ENCODE results near the gene ZNF224.

ZNF224 gene

DNA sequence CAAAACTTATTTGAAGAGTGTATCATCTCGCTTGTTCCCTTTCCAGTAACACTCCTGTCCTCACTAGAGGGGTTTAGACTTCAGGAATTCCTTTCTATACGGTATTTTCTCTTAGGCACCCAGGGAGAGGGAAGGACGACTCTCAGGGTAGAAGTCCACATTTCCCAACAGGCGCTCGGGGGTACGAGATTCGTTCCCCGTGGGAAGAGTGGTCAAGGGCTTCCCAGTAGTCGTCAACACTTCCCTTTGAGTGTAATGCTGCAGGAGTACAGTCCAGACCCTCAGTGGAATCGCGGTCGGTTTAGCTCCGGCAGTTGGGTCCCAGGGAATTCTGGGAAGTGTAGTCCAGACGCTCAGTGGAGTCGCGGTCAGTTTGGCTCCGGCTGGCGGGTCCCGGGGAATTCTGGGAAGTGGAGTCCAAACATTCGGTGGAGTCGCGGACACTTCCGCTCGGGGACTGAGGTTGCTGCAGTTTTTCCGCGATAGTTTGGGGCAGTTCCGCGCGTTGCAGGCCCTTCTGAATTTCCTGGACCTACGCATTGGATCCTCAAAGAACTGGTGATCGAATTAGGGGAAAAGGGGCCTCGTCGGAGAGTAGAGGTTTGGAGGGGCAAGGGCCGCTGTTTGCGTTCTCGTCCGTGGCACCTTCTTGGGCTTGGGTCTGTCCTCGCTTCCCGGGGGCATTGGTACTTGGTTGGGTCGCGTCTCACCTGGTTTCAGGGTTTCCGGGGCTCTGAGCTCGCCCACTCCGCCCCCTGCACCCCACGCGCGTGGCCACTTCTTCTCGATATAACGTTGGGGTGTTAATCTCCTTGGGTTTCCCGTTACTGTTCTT, at the start of gene ZNF224:
Gene ZNF224 (plus strand): TSS at position 431 of the 835 bp plus-strand sequence. CDS start 3,513 bp downstream, outside the sequence.
- peaks cover 30% of the 10 kb centered on the region for H3K36me3 ChIP-seq
- peak within 1 kb of the TSS; percentile 77 for H3K27ac ChIP-seq
- no peaks in the 10 kb centered on the region for H3K27me3 ChIP-seq
- peak within 1 kb of the TSS; percentile 84 for H3K4me3 ChIP-seq
- TF ChIP-seq Cebpa-rat (IDR thresholded peaks at IDR 0.05) = no peak
- peaks cover 11% of the 10 kb centered on the region for H4K20me1 ChIP-seq
- peaks cover 11% of the 10 kb centered on the region for H3K4me1 ChIP-seq
- no peaks in the 10 kb centered on the region for H3K9me3 ChIP-seq
- peak within 1 kb of the TSS; percentile 86 for H3K9ac ChIP-seq
- H3K4me2 ChIP-seq = peak within 1 kb of the TSS; percentile 77

DNA sequence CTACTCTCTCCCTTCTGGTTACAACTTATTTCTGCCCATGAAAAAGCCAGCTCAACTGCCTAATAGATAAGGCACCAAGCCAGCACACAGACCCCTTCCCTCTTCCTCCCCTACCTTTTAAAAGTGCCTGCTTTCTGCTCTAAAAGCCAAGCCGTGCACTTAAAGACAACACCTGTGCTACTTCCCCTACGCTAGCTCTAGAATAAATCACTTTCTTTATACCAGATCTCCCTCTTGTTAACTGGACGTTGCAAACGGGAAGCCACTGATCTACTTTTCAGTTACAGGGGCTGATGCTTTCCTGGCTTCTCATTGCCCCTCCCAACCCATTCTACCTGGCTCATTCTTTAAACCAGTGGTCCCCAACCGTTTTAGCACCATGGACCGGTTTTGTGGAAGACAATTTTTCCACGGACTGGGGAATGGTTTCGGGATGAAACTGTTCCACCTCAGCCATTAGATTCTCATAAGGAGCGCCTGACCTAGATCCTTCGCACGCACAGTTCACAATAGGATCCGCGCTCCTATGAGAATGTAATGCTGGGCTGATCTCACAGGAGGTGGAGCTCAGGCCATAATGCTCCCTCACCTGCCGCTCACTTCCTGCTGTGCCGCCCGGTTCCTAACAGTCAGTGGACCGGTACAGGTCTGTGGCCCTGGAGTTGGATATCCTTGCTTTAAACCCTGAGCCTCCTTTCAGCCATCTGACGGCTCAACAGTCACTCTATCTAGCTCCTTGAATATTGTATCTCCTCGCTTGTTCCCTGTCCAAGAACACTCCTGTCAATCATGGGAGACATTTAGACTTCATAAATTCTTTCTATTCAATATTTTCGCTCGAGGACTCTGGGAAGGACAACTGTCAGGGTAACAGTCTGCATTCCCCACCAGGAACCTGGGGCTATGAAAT, 43.2 kb upstream of the ZNF224 start:
- Histone ChIP-seq H3K9me3 (peaks cover 20% of the 10 kb centered on the region), H4K20me1 (no peaks in the 10 kb centered on the region), H3K4me1 (peaks cover 8% of the 10 kb centered on the region; the same call in 1 of the 2 replicates), H3K36me3 (peaks cover 13% of the 10 kb centered on the region), H3K9ac (0 out of 2 replicates have a peak overlapping the region, but pooled peaks have one; percentile 64), H3K27ac (no peak overlapping the region), H3K4me2 (peak overlapping the region; percentile 71), H3K4me3 (peak overlapping the region; percentile 74), H3K27me3 (no peaks in the 10 kb centered on the region)
- no peak for TF ChIP-seq Cebpa-rat (IDR thresholded peaks at IDR 0.05)

DNA sequence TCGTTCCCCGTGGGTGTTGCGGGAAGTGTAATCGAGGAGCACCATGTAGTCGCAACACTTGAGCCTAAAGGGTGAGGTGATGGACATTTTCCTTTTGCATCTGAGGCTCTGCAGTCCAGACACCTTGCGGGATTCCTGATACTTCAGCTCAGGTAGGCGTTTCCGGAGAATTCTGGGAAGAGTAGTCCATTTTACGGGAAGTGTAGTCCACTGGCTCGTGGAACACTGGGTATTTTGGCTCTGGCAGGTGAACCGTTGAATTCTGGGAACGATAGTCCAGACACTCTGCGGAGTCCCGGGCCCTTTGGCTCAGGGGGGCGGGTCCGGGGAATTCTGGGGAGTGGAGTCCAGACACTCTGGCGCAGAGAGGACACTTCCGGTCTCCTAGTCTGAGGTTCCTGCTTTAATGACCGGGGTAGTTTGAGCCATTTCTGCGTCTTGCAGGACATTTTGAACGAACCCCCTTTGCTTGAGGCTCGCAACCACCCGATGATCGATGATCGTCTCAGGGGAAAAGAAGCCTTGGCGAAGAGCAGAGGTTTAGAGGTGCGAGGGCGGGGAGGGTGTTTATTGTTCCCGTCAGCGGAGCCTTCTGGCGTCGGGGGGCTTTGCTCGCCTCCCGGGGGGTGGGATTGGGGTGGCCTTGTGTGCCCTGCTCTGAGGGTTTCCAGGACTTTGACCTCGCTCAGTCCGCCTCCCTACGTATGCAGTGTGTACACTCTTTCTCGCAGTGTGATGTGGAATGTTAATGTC, 42.3 kb upstream of the ZNF224 start, which contains the start of gene ZNF223:
Gene ZNF223 (plus strand): TSS at position 387 of the 753 bp plus-strand sequence. CDS start 3,141 bp downstream, outside the sequence.
- Histone ChIP-seq H3K27ac (0 out of 2 replicates have a peak within 1 kb of the TSS, but pooled peaks have one; percentile 40), H3K9me3 (peaks cover 20% of the 10 kb centered on the region), H3K36me3 (peaks cover 16% of the 10 kb centered on the region), H3K9ac (peak within 1 kb of the TSS; percentile 64), H3K27me3 (no peaks in the 10 kb centered on the region), H3K4me1 (peaks cover 8% of the 10 kb centered on the region; the same call in 1 of the 2 replicates), H3K4me2 (peak within 1 kb of the TSS; percentile 71), H3K4me3 (peak within 1 kb of the TSS; percentile 74), H4K20me1 (no peaks in the 10 kb centered on the region)
- no peak for TF ChIP-seq Cebpa-rat (IDR thresholded peaks at IDR 0.05)

DNA sequence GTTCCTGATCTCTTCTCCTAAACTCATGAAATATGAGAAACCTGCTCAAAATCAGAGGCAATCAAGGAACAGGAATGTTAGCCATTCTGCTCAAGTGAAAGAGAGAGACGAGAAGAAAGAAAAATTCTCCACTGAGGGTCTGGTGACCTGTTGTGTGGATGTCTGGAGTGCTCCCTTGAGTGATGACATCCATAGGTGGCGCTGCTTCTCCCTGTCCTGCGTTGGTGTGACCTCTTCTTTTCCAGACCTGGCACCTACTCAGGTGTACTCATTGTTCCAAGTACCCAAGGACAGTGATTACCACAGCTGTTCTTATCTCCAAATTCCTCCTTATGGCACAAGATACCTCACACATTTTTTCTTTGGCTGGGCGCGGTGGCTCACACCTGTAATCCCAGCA, 38.3 kb upstream of the ZNF224 start:
- no peak overlapping the region for H3K9ac ChIP-seq
- peaks cover 22% of the 10 kb centered on the region for H3K4me1 ChIP-seq
- no peak overlapping the region for H3K27ac ChIP-seq
- H3K4me2 ChIP-seq = no peak overlapping the region
- no peak for TF ChIP-seq Cebpa-rat (IDR thresholded peaks at IDR 0.05)
- no peak overlapping the region for H3K4me3 ChIP-seq
- peaks cover 20% of the 10 kb centered on the region for H3K9me3 ChIP-seq
- no peaks in the 10 kb centered on the region for H4K20me1 ChIP-seq
- no peaks in the 10 kb centered on the region for H3K27me3 ChIP-seq
- H3K36me3 ChIP-seq = peaks cover 50% of the 10 kb centered on the region

DNA sequence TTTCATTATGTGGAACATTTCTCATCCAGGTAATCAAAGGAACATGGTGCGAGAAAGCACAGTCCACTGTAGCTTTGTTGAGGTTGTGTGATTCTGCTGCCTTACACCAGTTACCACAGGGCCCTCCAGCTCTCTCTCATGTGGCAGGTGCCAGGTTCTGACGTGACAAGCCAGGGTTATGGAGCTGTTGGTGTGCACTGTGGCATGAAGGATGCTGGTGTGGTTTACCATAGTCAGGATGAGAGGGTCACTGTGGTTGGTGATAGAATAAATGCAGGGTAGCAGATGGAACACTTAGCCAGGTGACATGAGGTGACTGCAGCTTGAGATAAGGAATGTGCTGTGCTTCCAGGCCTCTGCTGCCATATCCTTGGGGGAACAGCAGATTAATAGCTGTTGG, 34.9 kb upstream of the ZNF224 start:
- Histone ChIP-seq H3K36me3 (peaks cover 83% of the 10 kb centered on the region), H3K9ac (no peak overlapping the region), H4K20me1 (no peaks in the 10 kb centered on the region), H3K4me1 (peaks cover 14% of the 10 kb centered on the region), H3K27ac (no peak overlapping the region), H3K9me3 (peaks cover 32% of the 10 kb centered on the region), H3K27me3 (no peaks in the 10 kb centered on the region), H3K4me2 (peak overlapping the region; percentile 45), H3K4me3 (no peak overlapping the region)
- TF ChIP-seq Cebpa-rat (IDR thresholded peaks at IDR 0.05) = no peak

DNA sequence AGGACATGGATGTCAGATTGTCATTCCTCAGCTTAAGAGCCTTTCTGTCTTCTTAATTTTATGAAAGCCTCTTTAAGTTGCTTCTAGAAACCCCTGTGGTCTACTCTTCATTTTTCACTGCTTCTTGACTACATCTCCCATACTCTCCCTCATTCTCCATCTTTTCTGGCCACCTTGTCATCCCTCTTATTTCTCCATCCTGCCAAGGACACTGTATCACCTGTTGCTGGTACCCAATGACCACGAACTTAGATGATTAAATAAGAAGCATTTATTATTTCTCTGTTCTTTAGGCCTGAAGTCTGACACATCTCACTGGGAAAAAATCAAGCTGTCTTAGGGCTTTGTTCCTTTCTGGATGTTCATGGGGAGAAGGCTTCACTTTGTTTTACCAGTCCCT, 33.1 kb upstream of the ZNF224 start:
- Histone ChIP-seq H3K27me3 (no peaks in the 10 kb centered on the region), H3K36me3 (peaks cover 82% of the 10 kb centered on the region)
- TF ChIP-seq Cebpa-rat (IDR thresholded peaks at IDR 0.05) = no peak

DNA sequence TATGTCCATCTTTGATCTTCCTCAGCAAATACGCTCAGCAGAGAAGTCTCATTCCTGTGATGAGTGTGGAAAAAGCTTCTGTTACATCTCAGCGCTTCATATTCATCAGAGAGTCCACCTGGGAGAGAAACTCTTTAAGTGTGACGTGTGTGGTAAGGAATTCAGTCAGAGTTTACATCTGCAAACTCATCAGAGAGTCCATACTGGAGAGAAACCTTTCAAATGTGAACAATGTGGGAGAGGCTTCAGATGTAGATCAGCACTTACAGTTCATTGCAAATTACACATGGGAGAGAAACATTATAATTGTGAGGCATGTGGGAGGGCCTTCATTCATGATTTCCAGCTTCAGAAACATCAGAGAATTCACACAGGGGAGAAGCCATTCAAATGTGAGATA, 27.9 kb upstream of the ZNF224 start:
- no peak overlapping the region for H3K9ac ChIP-seq
- no peaks in the 10 kb centered on the region for H3K27me3 ChIP-seq
- H4K20me1 ChIP-seq = no peaks in the 10 kb centered on the region
- H3K36me3 ChIP-seq = peaks cover 65% of the 10 kb centered on the region
- H3K27ac ChIP-seq = no peak overlapping the region
- peaks cover 3% of the 10 kb centered on the region for H3K4me1 ChIP-seq
- no peak overlapping the region for H3K4me2 ChIP-seq
- H3K4me3 ChIP-seq = peak overlapping the region; percentile 34; the same call in 1 of the 2 replicates
- peaks cover 80% of the 10 kb centered on the region for H3K9me3 ChIP-seq
- no peak for TF ChIP-seq Cebpa-rat (IDR thresholded peaks at IDR 0.05)

More for the DNA sequence above, 33.1 kb upstream of the ZNF224 start:
- no peaks in the 10 kb centered on the region for H4K20me1 ChIP-seq
- H3K4me2 ChIP-seq = no peak overlapping the region
- H3K9ac ChIP-seq = no peak overlapping the region
- no peak overlapping the region for H3K27ac ChIP-seq
- no peak overlapping the region for H3K4me3 ChIP-seq
- H3K4me1 ChIP-seq = peaks cover 14% of the 10 kb centered on the region
- peaks cover 29% of the 10 kb centered on the region for H3K9me3 ChIP-seq

DNA sequence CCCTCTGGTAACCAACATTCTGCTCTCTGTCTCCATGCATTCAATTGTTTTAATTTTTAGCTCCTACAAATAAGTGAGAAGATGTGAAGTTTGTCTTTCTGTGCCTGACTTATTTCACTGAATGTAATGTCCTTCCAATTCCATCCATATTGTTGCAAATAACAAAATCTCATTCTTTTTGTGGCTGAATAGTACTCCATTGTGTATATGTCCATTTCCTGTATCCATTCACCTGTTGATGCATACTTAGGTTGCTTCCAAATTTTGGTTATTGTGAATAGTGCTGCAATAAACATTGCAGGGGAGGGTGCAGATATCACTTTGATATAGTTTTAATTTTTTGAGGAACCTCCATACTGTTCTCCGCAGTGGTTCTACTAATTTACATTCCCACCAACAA, 24.7 kb upstream of the ZNF224 start:
- Histone ChIP-seq H3K9ac (no peak overlapping the region), H3K4me2 (no peak overlapping the region), H3K36me3 (peaks cover 35% of the 10 kb centered on the region), H3K4me3 (no peak overlapping the region), H3K4me1 (peaks cover 18% of the 10 kb centered on the region), H4K20me1 (no peaks in the 10 kb centered on the region), H3K27ac (no peak overlapping the region), H3K9me3 (peaks cover 69% of the 10 kb centered on the region), H3K27me3 (no peaks in the 10 kb centered on the region)
- no peak for TF ChIP-seq Cebpa-rat (IDR thresholded peaks at IDR 0.05)

Data from BLaER1 (cell line).